HepG2 (cell line): ENCODE results near the gene ATP10D. TPM values are rescaled to one million over a fixed set of nuclear protein-coding genes. Genes with fewer than 3 reads are reported as not detected.

ENCODE experiments used
- NAIF1 ChIP-seq: sonication (generic); formaldehyde crosslinking; IDR thresholded peaks from 2 replicates; pipeline ENCODE4 v1.5.0; 2020; ENCODE audit warnings: mild to moderate bottlenecking, missing genetic modification reagents, borderline replicate concordance
- NFKBIZ ChIP-seq: IDR thresholded peaks from 2 replicates; pipeline ENCODE4 v1.6.1; 2018; ENCODE audit warnings: missing genetic modification reagents, missing compliant biosample characterization
- NR2C2 ChIP-seq: sonication (generic); formaldehyde crosslinking; IDR thresholded peaks from 2 replicates; pipeline ENCODE4 v1.4.0; 2020; ENCODE audit warnings: missing genetic modification reagents, mild to moderate bottlenecking, moderate library complexity, borderline replicate concordance
- THAP11 ChIP-seq: IDR thresholded peaks from 2 replicates; pipeline ENCODE4 v1.6.1; 2016; ENCODE audit warnings: missing biosample characterization, missing genetic modification reagents
- YY1 ChIP-seq: IDR thresholded peaks from 2 replicates; pipeline ENCODE4 v1.6.1; 2011; ENCODE audit warnings: low read length, low read depth, moderate library complexity, mild to moderate bottlenecking; ENCODE audit not compliant: insufficient read depth, insufficient replicate concordance
- ZKSCAN1 ChIP-seq: fragments of 150-350 bp; IDR thresholded peaks from 2 replicates; pipeline ENCODE4 v1.6.1; 2014; ENCODE audit warnings: low read length
- ZNF570 ChIP-seq: sonication (generic); formaldehyde crosslinking; IDR thresholded peaks from 2 replicates; pipeline ENCODE4 v1.4.0; 2020; ENCODE audit warnings: mild to moderate bottlenecking, missing genetic modification reagents, borderline replicate concordance
- ZNF660 ChIP-seq: sonication (generic); formaldehyde crosslinking; IDR thresholded peaks from 2 replicates; pipeline ENCODE4 v1.5.1; 2020; ENCODE audit warnings: mild to moderate bottlenecking, low read depth, missing genetic modification reagents, borderline replicate concordance
- ZNF747 ChIP-seq: sonication (generic); formaldehyde crosslinking; IDR thresholded peaks from 2 replicates; pipeline ENCODE4 v1.8.1; 2023; ENCODE audit warnings: missing genetic modification reagents, mild to moderate bottlenecking, borderline replicate concordance
- polyA plus RNA-seq, 8 experiments: library from polyadenylated mRNA; depleted of rRNA in 3 of 8; stranded (reverse) in 7 of 8; unstranded in 1 of 8; fragments of >200 nt; fragmentation: Illumina TruSeq in 4 of 8; extraction: Trizol in 4 of 8; gene quantifications; 2 replicates each; pipeline versions ENCODE4 v1.2.1 to v1.2.3, GENCODE V29; 2011 to 2016; ENCODE audit warnings: low read depth in 4 of 8, missing spikeins in 1 of 8, mixed read lengths in 1 of 8; ENCODE audit not compliant: insufficient read depth in 1 of 8
- total RNA-seq, 5 experiments: library from RNA; depleted of rRNA; stranded (reverse); fragments of >200 nt; fragmentation: Illumina TruSeq; extraction: Trizol; gene quantifications; 2 replicates each; pipeline ENCODE4 v1.2.3, GENCODE V29; 2016; ENCODE audit warnings: low read depth in 1 of 5
- TF ChIP-seq, protein P1 (sequence below): sonication (generic); formaldehyde crosslinking; IDR thresholded peaks from 2 replicates; pipeline ENCODE4 v1.9.0; 2021; ENCODE audit warnings: missing genetic modification reagents, borderline replicate concordance
- TF ChIP-seq, protein P2 (sequence below): sonication (generic); formaldehyde crosslinking; conservative IDR thresholded peaks from 2 replicates; pipeline ENCODE4 v1.8.0; 2022; ENCODE audit warnings: low read depth, missing genetic modification reagents
- TF ChIP-seq, protein P3 (sequence below): sonication (generic); formaldehyde crosslinking; IDR thresholded peaks from 2 replicates; pipeline ENCODE4 v1.4.0; 2020; ENCODE audit warnings: missing genetic modification reagents
- TF ChIP-seq, protein P4 (sequence below): sonication (generic); formaldehyde crosslinking; IDR thresholded peaks from 2 replicates; pipeline ENCODE4 v1.5.0; 2020; ENCODE audit warnings: mild to moderate bottlenecking, missing genetic modification reagents
- TF ChIP-seq, protein P5 (sequence below), 2 experiments: sonication (generic) in 1 of 2; formaldehyde crosslinking in 1 of 2; IDR thresholded peaks; 2 replicates each; pipeline versions ENCODE4 v1.4.0 to v1.6.1; 2016 to 2020; ENCODE audit warnings: borderline replicate concordance in 1 of 2, low read depth in 1 of 2, mild to moderate bottlenecking in 1 of 2, missing genetic modification reagents in 1 of 2

ATP10D gene
- total and polyA plus RNA-seq, 2 of the 13 experiments (the other 11 are each of a cell fraction or from before 2014, with no cell fraction given), result 2.2 to 9.8 TPM

GRCh38 chr4:47485047-47485692, at the start of gene ATP10D (continued):
- no peak for TF ChIP-seq NR2C2 (CRISPR knock-in tag)
- TF ChIP-seq ZNF660 (CRISPR knock-in tag), result no peak
- TF ChIP-seq THAP11 (CRISPR knock-in tag), result peak; percentile 39
- TF ChIP-seq ZKSCAN1, result no peak
- TF ChIP-seq ZNF747, result no peak
- TF ChIP-seq, protein P1, sequence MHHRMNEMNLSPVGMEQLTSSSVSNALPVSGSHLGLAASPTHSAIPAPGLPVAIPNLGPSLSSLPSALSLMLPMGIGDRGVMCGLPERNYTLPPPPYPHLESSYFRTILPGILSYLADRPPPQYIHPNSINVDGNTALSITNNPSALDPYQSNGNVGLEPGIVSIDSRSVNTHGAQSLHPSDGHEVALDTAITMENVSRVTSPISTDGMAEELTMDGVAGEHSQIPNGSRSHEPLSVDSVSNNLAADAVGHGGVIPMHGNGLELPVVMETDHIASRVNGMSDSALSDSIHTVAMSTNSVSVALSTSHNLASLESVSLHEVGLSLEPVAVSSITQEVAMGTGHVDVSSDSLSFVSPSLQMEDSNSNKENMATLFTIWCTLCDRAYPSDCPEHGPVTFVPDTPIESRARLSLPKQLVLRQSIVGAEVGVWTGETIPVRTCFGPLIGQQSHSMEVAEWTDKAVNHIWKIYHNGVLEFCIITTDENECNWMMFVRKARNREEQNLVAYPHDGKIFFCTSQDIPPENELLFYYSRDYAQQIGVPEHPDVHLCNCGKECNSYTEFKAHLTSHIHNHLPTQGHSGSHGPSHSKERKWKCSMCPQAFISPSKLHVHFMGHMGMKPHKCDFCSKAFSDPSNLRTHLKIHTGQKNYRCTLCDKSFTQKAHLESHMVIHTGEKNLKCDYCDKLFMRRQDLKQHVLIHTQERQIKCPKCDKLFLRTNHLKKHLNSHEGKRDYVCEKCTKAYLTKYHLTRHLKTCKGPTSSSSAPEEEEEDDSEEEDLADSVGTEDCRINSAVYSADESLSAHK (CRISPR knock-in tag), result no peak
- TF ChIP-seq, protein P2, sequence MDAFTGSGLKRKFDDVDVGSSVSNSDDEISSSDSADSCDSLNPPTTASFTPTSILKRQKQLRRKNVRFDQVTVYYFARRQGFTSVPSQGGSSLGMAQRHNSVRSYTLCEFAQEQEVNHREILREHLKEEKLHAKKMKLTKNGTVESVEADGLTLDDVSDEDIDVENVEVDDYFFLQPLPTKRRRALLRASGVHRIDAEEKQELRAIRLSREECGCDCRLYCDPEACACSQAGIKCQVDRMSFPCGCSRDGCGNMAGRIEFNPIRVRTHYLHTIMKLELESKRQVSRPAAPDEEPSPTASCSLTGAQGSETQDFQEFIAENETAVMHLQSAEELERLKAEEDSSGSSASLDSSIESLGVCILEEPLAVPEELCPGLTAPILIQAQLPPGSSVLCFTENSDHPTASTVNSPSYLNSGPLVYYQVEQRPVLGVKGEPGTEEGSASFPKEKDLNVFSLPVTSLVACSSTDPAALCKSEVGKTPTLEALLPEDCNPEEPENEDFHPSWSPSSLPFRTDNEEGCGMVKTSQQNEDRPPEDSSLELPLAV (CRISPR knock-in tag), result no peak
- TF ChIP-seq ZNF570 (CRISPR knock-in tag), result no peak
- TF ChIP-seq, protein P3, sequence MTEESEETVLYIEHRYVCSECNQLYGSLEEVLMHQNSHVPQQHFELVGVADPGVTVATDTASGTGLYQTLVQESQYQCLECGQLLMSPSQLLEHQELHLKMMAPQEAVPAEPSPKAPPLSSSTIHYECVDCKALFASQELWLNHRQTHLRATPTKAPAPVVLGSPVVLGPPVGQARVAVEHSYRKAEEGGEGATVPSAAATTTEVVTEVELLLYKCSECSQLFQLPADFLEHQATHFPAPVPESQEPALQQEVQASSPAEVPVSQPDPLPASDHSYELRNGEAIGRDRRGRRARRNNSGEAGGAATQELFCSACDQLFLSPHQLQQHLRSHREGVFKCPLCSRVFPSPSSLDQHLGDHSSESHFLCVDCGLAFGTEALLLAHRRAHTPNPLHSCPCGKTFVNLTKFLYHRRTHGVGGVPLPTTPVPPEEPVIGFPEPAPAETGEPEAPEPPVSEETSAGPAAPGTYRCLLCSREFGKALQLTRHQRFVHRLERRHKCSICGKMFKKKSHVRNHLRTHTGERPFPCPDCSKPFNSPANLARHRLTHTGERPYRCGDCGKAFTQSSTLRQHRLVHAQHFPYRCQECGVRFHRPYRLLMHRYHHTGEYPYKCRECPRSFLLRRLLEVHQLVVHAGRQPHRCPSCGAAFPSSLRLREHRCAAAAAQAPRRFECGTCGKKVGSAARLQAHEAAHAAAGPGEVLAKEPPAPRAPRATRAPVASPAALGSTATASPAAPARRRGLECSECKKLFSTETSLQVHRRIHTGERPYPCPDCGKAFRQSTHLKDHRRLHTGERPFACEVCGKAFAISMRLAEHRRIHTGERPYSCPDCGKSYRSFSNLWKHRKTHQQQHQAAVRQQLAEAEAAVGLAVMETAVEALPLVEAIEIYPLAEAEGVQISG (CRISPR knock-in tag), result peak; percentile 71; the same call in 1 of the 2 replicates
- no peak for TF ChIP-seq YY1
- TF ChIP-seq, protein P4, sequence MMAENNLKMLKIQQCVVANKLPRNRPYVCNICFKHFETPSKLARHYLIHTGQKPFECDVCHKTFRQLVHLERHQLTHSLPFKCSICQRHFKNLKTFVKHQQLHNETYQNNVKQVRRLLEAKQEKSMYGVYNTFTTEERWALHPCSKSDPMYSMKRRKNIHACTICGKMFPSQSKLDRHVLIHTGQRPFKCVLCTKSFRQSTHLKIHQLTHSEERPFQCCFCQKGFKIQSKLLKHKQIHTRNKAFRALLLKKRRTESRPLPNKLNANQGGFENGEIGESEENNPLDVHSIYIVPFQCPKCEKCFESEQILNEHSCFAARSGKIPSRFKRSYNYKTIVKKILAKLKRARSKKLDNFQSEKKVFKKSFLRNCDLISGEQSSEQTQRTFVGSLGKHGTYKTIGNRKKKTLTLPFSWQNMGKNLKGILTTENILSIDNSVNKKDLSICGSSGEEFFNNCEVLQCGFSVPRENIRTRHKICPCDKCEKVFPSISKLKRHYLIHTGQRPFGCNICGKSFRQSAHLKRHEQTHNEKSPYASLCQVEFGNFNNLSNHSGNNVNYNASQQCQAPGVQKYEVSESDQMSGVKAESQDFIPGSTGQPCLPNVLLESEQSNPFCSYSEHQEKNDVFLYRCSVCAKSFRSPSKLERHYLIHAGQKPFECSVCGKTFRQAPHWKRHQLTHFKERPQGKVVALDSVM (CRISPR knock-in tag), result no peak
- TF ChIP-seq, protein P5, sequence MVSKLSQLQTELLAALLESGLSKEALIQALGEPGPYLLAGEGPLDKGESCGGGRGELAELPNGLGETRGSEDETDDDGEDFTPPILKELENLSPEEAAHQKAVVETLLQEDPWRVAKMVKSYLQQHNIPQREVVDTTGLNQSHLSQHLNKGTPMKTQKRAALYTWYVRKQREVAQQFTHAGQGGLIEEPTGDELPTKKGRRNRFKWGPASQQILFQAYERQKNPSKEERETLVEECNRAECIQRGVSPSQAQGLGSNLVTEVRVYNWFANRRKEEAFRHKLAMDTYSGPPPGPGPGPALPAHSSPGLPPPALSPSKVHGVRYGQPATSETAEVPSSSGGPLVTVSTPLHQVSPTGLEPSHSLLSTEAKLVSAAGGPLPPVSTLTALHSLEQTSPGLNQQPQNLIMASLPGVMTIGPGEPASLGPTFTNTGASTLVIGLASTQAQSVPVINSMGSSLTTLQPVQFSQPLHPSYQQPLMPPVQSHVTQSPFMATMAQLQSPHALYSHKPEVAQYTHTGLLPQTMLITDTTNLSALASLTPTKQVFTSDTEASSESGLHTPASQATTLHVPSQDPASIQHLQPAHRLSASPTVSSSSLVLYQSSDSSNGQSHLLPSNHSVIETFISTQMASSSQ (IDR thresholded peaks at IDR 0.05; ENCODE audit: low read depth), result no peak
- TF ChIP-seq, protein P5 (CRISPR knock-in tag; IDR thresholded peaks at IDR 0.05; ENCODE audit: borderline replicate concordance), result no peak
- TF ChIP-seq NAIF1 (CRISPR knock-in tag), result no peak
- TF ChIP-seq NFKBIZ, result no peak; the same call in 1 of the 2 replicates
